ENCODE measurements around the gene XDH.

Gene XDH

GRCh38 chr2:31401580-31401979 is 13.0 kb downstream of the XDH start:
- DNase-seq = no peak

DNA sequence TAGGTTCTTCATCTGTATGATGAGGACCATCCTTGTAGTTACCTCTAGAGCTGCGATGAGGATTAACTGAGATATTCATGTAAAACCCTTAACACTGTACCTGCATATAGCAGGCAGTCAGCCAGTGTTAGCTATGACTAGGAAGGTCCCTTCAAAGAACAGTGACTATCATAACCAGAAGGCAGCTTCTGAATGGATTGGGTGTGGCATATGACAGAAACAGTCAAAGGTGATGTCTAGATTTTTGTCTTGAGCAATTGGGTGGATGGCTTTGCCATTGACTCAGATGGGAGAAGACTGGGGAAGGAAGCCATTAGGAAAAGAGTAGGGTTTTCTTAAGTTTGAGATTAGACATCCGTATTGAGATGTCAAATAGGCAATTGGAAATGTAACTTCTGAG is 15.7 kb downstream of the XDH start:
- no peak for DNase-seq

DNA sequence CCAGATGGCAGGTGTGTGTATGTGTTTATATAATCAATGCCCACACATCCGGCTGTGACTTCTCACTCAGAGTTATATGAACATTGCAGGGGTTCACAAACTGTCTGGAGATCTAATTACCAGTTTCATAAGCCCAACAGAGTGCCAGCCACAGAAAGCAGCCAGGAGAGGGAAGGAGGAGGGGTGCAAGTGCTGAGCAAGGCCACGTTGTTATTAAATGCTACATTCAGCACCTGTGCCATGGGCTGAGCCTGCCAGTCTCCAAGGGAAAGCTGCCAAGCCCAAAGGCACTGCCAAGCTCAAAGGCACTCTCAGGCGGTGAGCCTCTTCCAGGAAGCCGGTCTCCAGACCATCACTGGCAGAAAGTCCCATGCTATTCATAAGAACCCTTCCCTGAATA is 17.4 kb downstream of the XDH start:
- no peak for DNase-seq

DNA sequence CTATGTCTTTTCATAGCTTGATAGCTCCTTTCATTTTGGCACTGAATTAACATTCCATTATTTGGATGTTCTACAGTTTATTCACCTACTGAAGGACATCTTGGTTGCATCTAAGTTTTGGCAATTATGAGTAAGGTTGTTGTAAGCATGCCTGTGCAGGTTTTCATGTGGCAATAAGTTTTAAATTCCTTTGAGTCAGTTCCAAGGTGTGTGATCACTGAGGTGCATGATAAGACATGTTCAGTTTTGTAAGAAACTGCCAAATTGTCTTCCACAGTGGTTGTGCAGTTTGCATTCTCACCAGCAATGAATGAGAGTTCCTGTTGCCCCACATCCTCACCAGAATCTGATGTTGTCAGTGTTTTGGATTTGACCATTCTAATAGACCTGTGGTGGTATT is 24.2 kb downstream of the XDH start:
- DNase-seq = no peak

DNA sequence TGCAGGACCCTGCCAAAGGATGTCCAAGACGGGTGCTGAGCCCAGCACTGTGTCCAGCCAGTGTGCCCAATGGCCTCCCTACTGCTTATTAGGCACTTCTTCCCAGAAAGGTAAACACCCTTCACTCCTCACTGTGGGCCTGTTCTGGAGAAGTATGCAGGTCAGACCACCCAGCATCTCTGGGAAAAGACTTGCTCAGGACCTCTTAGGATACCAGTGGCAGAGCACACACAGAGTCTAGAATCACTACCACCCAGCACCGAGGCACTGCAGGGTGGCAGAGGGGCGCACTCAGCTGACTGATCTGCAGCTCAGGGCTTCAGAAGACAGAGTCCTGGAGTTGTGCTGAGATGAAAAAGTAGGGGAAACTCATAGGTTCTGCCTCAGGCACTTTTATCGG is 25.8 kb downstream of the XDH start:
- no peak for DNase-seq

GRCh38 chr2:31387850-31388249 is 26.7 kb downstream of the XDH start:
- no peak for DNase-seq

DNA sequence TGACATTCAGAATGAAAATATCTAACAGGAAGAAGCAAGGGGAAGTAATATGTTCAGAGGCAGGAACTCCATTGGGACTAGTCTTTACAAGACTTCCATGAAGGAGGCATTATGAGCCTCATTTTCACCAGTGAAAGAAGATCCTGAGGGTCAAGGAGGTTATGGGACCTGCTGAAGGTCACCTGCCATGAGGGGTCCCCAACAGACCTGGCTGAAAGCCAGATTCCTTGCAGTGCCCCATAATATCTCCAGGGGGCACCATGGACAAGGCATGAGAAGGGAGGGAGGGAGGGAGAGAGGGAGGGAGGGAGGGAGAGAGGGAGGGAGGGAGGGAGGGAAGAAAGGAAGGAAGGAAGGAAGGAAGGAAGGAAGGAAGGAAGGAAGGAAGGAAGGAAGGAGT is 27.9 kb downstream of the XDH start:
- no peak for DNase-seq

DNA sequence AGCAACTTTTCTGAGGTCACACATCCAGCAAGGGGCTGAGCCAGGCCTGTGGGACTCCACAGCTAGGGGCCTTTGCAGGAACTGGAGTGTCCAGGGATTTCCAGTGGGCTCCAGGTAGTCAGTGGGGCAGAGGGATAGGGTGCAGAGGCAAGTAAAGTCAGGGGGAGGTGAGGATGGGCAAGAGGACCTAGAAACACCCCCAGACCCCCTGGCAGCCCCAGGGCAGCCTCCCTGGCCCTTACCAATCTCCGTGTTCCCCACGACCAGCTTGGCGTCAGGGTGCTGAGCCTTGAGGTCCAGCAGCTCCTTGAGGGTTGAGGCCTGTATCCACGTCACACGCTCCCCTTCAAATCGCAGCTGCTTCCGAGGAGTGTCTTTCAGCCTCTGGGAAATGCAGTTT is 28.4 kb downstream of the XDH start:
- DNase-seq = no peak

DNA sequence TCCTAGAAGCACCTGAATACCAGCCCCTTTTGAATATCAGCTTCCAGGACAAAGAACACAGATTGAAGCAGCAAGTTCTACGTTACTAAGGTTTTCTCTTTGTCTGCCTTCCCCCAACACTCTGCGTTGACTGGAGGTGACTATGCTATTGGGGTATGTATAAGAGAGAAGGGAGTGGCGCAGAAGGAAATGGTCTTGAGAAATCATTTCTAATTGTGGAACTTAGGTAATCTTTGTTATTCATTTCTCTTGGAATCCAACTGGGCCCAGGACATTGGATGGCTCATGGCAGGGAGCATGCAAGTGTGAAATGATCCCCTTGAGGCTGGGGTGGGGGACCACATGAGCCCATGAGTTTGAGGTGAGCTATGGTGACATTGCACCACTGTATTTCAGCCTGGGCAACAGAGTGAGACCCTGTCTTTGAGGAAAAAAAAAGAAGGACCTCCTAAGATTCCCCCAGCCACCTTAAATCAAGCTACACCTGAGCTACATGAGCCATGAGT is 29.7 kb downstream of the XDH start:
- no peak for DNase-seq

- no peak for DNase-seq
These were observed 30.2 kb downstream of the XDH start for GRCh38 chr2:31384351-31384750.

GRCh38 chr2:31383471-31384153 is 30.9 kb downstream of the XDH start:
- DNase-seq = no peak

DNA sequence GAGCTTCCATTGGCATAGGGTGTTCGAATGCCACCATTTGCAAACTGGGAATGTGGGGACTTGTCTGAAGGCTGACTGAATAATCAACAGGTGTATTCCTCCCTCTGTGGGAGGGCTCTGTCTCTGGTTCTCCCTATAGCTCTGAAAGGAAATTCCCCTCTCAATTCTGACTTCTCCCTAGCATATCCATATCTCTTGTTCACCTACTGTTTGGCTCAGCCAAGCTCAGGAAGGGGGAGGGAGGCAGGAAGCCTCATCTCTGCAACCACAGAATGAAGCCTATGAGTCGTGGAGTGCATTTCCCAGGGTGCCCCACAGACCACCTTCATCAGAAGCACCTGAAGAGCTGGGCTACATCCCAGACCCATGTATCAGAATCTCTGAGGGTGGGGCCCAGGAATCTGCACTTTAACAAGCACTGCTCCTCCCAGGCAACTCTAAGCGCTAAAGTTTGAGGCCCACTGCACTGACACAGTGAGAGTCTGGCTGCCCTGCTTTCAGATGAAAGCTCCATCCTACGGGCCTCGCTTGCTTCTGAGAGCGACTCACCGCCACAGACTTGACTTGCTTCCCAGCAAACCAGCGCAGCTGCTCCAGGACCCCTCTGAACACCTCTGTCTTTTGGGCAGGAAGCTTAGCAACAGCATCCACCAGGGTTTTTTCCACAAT is 32.0 kb downstream of the XDH start:
- no peak for DNase-seq

- no peak for DNase-seq
These were observed 32.9 kb downstream of the XDH start for GRCh38 chr2:31381601-31382000.

- no peak for DNase-seq
These were observed 34.3 kb downstream of the XDH start for GRCh38 chr2:31380243-31380642.

GRCh38 chr2:31379747-31380146 is 34.8 kb downstream of the XDH start:
- DNase-seq = no peak

- DNase-seq = no peak
These were observed 35.6 kb downstream of the XDH start for GRCh38 chr2:31378791-31379501.

GRCh38 chr2:31378389-31378788 is 36.2 kb downstream of the XDH start:
- no peak for DNase-seq

DNA sequence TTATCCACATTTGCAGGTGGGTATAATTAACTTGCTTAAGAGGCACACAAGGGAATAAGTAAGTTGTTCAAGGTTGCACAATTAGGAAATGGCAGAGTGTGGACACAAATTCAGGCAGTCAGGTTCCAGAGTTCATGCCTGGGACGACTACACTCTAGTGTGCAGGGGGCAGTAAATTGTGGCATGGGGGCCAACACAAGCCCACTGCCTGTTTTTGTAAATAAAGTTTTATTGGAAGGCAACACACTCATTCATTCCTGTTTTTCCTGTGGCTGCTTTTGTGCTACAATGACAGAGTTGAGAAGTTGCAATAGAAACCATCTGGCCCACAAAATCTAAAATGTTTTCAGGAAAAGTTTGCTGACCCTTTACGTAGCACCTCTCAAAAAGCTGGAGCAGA is 41.4 kb downstream of the XDH start:
- DNase-seq = no peak

- no peak for DNase-seq
These were observed 42.4 kb downstream of the XDH start for GRCh38 chr2:31372097-31372496.

DNA sequence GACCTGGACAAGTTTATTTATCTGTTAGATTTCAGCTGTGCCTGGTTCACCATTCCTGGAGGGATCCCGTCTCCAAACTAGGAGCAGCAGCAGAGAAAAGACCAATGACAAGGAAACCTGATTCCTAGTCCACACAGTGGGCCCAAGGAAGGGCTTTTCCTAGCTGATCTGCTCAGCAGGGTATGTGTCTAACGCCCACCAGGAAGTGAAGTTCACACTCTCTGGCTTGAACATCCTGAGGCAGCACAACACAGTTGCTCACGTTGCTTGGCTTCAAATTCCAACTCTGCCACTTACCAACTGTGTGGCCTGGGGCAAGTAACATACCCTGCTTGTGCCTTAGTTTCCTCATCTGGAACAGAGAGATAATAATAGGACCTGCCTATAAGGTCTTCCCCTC is 42.9 kb downstream of the XDH start:
- no peak for DNase-seq

DNA sequence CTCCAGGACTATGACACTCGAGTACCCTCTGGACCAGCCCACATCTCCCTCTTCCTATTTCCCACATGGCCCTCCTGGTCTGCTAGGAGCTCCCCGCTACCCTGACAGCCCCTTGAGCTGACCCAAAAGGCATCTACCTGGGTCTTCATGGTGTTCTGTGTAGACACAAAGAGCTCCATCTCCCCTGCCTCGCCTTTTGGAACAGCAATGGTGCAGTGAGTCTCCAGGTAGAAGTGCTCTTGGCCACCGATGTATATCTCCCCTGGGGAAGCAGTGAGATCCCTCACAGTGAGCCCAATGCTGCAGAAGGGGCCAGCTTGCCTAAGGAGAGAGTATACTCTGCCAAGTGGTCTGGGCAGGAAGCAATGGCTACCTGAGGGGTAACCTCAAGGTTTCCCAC is 47.8 kb downstream of the XDH start:
- no peak for DNase-seq

- DNase-seq = no peak
These were observed 48.6 kb downstream of the XDH start for GRCh38 chr2:31365834-31366505.

DNA sequence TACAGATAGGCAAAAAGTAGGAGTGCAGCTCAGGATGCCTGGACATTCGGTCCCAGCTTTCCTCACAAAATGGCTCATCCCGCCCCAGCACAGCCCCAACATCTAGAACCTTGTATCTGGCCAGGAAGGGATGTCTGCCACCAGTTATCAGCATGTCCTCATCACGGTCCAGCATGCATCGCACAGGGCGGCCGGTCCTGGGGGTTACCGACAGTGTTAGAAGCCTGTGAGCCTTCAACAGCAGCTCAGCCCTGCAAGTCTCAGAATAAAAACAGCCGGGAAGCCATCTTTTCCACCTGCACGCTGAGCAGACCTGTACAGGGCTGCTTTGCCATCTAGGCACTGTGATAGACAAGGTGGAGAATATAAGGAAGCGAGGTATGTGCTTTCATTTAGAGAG is 49.2 kb downstream of the XDH start:
- no peak for DNase-seq

Measured in activated CD4-positive, CD25-positive, alpha-beta regulatory T cell (primary cell).